Body of pancreas (tissue), 4 donors: Measurements from ENCODE around the gene COX6A2.

Experiments
- POLR2A ChIP-seq, 3 donors: fragments of 450-650 bp; IDR thresholded peaks; one replicate each; pipeline ENCODE4 v1.6.1; 2016; ENCODE audit warnings: antibody characterized with exemption in 3 of 3, mild to moderate bottlenecking in 2 of 3
- TF ChIP-seq, protein P1 (sequence below), 7 experiments: fragments of 450-650 bp in 4 of 7; fragments of 200-600 bp in 3 of 7; sonication (generic) in 3 of 7; IDR thresholded peaks; one replicate each; pipeline ENCODE4 v1.5.1; 2016 to 2019; ENCODE audit warnings: antibody characterized with exemption in 7 of 7

GRCh38 chr16:31466381-31466841 is 38.3 kb upstream of the COX6A2 start:
- TF ChIP-seq, protein P1, sequence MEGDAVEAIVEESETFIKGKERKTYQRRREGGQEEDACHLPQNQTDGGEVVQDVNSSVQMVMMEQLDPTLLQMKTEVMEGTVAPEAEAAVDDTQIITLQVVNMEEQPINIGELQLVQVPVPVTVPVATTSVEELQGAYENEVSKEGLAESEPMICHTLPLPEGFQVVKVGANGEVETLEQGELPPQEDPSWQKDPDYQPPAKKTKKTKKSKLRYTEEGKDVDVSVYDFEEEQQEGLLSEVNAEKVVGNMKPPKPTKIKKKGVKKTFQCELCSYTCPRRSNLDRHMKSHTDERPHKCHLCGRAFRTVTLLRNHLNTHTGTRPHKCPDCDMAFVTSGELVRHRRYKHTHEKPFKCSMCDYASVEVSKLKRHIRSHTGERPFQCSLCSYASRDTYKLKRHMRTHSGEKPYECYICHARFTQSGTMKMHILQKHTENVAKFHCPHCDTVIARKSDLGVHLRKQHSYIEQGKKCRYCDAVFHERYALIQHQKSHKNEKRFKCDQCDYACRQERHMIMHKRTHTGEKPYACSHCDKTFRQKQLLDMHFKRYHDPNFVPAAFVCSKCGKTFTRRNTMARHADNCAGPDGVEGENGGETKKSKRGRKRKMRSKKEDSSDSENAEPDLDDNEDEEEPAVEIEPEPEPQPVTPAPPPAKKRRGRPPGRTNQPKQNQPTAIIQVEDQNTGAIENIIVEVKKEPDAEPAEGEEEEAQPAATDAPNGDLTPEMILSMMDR (IDR thresholded peaks at IDR 0.05) = no peak
- TF ChIP-seq POLR2A (IDR thresholded peaks at IDR 0.05) = no peak
